ENCODE measurements around the gene SCRN2.

Gene SCRN2

GRCh38 chr17:47810200-47810821, 30.8 kb downstream of the SCRN2 start:
- H3K27ac Mint-ChIP-seq: no peak overlapping the region
- H3K4me3 Mint-ChIP-seq: no peak overlapping the region
- peaks cover 9% of the 10 kb centered on the region for H3K4me1 Mint-ChIP-seq
- H3K27me3 Mint-ChIP-seq (ENCODE audit: low read depth): no peaks in the 10 kb centered on the region
- TF ChIP-seq, protein P1, sequence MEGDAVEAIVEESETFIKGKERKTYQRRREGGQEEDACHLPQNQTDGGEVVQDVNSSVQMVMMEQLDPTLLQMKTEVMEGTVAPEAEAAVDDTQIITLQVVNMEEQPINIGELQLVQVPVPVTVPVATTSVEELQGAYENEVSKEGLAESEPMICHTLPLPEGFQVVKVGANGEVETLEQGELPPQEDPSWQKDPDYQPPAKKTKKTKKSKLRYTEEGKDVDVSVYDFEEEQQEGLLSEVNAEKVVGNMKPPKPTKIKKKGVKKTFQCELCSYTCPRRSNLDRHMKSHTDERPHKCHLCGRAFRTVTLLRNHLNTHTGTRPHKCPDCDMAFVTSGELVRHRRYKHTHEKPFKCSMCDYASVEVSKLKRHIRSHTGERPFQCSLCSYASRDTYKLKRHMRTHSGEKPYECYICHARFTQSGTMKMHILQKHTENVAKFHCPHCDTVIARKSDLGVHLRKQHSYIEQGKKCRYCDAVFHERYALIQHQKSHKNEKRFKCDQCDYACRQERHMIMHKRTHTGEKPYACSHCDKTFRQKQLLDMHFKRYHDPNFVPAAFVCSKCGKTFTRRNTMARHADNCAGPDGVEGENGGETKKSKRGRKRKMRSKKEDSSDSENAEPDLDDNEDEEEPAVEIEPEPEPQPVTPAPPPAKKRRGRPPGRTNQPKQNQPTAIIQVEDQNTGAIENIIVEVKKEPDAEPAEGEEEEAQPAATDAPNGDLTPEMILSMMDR (IDR thresholded peaks at IDR 0.05; ENCODE audit: unreplicated experiment in 3 of 3): no peak
- H3K9me3 Mint-ChIP-seq: no peaks in the 10 kb centered on the region
- H3K36me3 Mint-ChIP-seq (ENCODE audit: low read depth): peaks cover 18% of the 10 kb centered on the region

DNA sequence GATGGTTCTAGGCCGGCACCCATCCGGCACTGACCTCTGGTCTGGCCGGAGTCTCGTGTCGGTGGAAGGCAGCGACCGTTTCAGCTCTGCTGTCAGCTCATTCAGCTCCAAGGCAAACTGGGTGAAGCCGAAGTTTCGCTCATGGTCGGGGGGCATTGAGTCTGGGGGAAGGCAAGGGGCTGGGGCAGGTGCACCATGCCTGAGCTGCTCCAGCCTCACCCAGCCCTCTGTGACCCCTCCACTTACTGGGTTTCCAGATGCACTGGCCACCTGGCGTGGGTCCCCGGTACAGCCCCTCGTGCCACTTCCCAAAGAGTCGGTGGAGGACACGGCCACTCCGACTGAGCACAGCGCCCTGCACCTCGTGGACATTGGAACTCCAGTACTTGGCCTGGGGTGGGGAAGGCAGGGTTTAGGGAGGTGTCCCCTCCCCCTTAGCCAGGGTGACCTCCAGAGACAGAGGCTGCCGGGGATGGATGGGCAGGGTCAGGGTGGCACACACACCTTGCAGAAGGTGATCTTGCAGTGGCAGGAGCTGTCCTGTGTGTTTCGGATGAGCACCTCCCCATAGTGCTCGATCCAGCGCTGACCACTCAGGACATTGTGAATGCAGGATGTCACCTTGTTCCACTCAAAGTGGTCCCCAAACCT, 32.1 kb downstream of the SCRN2 start:
- H3K4me1 Mint-ChIP-seq: peaks cover 10% of the 10 kb centered on the region
- no peak overlapping the region for H3K4me3 Mint-ChIP-seq
- peaks cover 18% of the 10 kb centered on the region for H3K36me3 Mint-ChIP-seq (ENCODE audit: low read depth)
- TF ChIP-seq, protein P1 (IDR thresholded peaks at IDR 0.05; ENCODE audit: unreplicated experiment in 3 of 3): no peak
- H3K27me3 Mint-ChIP-seq (ENCODE audit: low read depth): peaks cover 7% of the 10 kb centered on the region
- H3K27ac Mint-ChIP-seq: no peak overlapping the region
- H3K9me3 Mint-ChIP-seq: no peaks in the 10 kb centered on the region

DNA sequence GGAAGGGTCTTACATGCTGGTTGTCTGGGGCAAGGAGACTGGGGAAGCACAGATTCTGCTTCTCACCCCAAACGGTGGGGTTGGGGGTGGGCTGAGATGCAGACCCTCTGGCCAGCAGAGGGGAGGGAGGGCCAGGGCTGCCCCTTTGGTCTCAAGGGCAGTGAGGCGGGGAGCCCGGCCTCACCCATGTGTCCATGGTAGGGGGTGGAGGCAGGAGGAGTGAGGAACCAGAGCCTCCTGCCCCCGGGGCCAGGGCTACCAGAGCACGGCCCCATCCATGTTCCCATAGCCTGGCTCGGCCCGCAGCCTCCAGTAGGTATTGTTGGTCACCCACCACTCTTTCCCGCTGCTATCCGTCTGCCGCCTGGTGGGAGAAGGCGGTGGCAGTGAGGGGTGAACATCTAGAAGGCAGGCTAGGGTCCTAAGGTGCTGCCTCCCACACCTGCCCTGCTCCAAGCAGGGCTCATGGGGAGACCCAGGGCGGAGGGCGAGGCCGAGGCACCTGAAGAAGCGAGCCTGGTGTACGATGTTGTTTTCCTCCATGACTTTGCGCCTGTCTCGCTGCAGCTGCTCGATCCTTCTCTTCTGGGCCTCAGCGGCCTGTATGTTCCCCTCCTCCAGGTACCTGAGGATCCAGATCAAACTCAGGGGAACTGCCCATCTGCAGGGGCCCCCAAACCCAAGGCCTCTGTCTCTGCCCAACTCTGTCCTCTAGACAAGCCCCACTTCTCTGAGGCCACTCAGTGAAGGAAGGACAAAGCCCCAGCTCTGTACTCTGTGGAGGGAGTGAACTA, 32.8 kb downstream of the SCRN2 start:
- H3K27me3 Mint-ChIP-seq (ENCODE audit: low read depth): peaks cover 14% of the 10 kb centered on the region
- TF ChIP-seq, protein P1 (IDR thresholded peaks at IDR 0.05; ENCODE audit: unreplicated experiment in 3 of 3): no peak
- peaks cover 10% of the 10 kb centered on the region for H3K4me1 Mint-ChIP-seq
- H3K27ac Mint-ChIP-seq: no peak overlapping the region
- peaks cover 18% of the 10 kb centered on the region for H3K36me3 Mint-ChIP-seq (ENCODE audit: low read depth)
- no peaks in the 10 kb centered on the region for H3K9me3 Mint-ChIP-seq
- H3K4me3 Mint-ChIP-seq: no peak overlapping the region

DNA sequence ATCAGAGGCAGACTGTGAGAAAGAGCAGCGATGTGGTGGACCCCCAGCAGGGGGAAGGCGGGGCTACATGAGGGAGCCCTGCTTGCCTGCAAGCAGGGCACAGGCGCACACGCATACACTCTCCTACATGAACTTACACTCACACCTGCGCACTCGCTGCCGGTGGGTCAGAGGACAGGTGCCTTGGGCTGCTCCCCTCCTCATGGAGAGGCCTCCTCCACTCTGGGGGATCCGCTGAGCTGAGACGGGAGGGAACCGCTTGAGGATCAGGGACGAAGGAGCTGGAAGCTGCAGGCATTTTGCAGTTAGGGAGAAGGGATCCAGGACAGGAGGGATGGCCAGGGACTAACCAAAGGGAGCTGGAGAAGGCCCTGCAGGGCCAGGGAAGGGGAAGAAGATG, 33.7 kb downstream of the SCRN2 start:
- Mint-ChIP-seq H3K27ac (no peak overlapping the region), H3K4me3 (no peak overlapping the region), H3K27me3 (ENCODE audit: low read depth) (peaks cover 18% of the 10 kb centered on the region), H3K9me3 (no peaks in the 10 kb centered on the region), H3K4me1 (peaks cover 10% of the 10 kb centered on the region), H3K36me3 (ENCODE audit: low read depth) (peaks cover 13% of the 10 kb centered on the region)
- TF ChIP-seq, protein P1 (IDR thresholded peaks at IDR 0.05; ENCODE audit: unreplicated experiment in 3 of 3): no peak

DNA sequence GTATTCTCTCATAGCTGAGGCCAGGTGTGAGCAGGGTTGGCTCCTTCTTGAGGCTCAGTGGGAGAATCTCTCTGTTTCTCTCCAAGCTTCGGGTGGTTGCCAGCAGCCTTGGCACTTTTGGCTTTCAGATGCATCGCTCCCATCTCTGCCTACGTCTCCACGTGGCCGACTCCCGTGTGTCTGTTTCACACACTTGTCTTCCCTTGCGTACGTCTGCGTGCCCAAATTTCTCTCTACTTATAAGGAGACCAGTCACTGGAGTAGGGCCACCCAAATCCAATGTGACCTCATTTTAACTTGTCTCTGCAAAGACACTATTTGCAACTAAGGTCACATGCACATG, 34.2 kb downstream of the SCRN2 start:
- TF ChIP-seq, protein P1 (IDR thresholded peaks at IDR 0.05; ENCODE audit: unreplicated experiment in 3 of 3): no peak
- H3K36me3 Mint-ChIP-seq (ENCODE audit: low read depth): peaks cover 7% of the 10 kb centered on the region
- peaks cover 10% of the 10 kb centered on the region for H3K4me1 Mint-ChIP-seq
- no peak overlapping the region for H3K4me3 Mint-ChIP-seq
- no peak overlapping the region for H3K27ac Mint-ChIP-seq
- no peaks in the 10 kb centered on the region for H3K9me3 Mint-ChIP-seq
- H3K27me3 Mint-ChIP-seq (ENCODE audit: low read depth): peaks cover 23% of the 10 kb centered on the region

Data from nephron (organoid).